ENCODE measurements around the gene DLX4.

The DLX4 gene

GRCh38 chr17:49971199-49971847 is 2.3 kb downstream of the DLX4 start:
- DNase-seq (ENCODE audit: insufficient read length) (no peak), FAIRE-seq (no peak)
- no peak for TF ChIP-seq TAF1 (IDR thresholded peaks at IDR 0.05; ENCODE audit: borderline replicate concordance, low read depth, low read length)
- no peak for TF ChIP-seq POLR2A (IDR thresholded peaks at IDR 0.05; ENCODE audit: low read depth, low read length)
- no peak for TF ChIP-seq POLR2AphosphoS5 (IDR thresholded peaks at IDR 0.05; ENCODE audit: low read depth, low read length)

DNA sequence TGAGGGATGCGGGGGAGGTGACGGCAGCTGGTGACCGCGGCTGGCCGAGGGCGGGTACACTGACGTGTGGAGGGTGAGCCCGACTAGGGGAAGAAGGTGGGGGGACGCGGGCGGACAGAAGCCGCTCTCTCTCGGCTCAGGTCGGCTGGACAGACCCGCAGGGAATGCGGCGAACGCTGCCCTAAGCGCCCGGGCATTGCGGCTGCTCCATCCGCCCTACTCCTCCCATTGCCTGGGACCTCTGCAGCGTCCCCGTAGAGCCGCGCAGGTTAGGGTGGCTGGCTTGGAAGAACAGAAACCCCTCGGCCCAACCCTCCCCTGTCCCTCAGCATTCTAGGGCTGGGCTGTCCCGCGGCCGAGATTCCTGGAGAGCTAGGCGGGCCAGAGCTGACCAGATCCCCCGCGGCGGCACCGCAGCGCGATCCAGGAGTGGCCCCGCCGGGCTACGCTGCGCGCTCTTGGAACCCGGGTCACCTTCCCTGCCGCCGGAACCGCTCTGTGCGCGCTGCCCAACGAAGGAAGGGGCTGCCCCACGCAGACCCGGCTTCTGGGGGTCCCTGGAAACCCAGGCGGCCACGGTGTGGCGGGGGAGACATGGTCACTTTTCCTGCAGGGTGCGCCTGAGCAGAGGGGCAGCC is 3.0 kb downstream of the DLX4 start:
- no peak for FAIRE-seq
- no peak for TF ChIP-seq POLR2AphosphoS5 (IDR thresholded peaks at IDR 0.05; ENCODE audit: low read depth, low read length)
- TF ChIP-seq TAF1 (IDR thresholded peaks at IDR 0.05; ENCODE audit: borderline replicate concordance, low read depth, low read length): no peak
- no peak for TF ChIP-seq POLR2A (IDR thresholded peaks at IDR 0.05; ENCODE audit: low read depth, low read length)
- no peak for DNase-seq (ENCODE audit: insufficient read length)

DNA sequence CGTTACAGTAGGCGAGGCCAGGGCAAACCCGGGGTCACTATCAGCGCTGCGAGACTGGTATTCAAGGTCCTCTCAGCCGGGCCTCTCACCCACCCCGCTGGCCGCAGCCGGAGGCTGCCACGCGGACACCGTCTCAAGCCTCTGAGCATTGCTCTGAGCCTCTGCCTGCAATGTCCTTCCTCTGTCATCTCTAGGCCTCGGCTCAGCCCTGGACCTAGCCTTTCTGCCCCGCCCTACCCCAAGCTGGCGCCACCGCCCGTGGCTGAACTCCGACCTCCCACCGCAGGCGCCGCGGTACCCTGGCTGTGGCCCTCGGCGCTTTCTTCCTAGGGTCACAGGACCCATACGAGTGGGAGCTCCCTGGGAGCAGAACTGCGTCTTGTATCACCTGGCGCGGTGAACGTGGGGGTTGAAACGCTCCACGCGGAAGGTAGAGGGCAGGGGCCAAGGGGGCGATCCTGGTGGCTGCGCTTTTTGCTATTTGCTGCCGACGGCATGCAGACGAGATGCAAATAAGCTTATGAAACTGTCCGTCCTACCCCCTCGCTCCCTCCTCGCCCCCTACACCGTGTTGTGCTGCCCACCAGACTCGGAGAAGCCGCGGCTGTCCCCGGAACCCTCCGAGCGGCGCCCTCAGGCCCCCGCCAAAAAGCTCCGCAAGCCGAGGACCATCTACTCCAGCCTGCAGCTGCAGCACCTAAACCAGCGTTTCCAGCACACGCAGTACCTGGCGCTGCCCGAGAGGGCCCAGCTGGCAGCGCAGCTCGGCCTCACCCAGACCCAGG is 3.7 kb downstream of the DLX4 start:
- DNase-seq (ENCODE audit: insufficient read length) (no peak), FAIRE-seq (no peak)
- TF ChIP-seq POLR2A (IDR thresholded peaks at IDR 0.05; ENCODE audit: low read depth, low read length) (no peak), POLR2AphosphoS5 (IDR thresholded peaks at IDR 0.05; ENCODE audit: low read depth, low read length) (no peak), TAF1 (IDR thresholded peaks at IDR 0.05; ENCODE audit: borderline replicate concordance, low read depth, low read length) (no peak)

GRCh38 chr17:49973271-49973615 is 4.3 kb downstream of the DLX4 start:
- TF ChIP-seq TAF1 (IDR thresholded peaks at IDR 0.05; ENCODE audit: borderline replicate concordance, low read depth, low read length) (no peak), POLR2AphosphoS5 (IDR thresholded peaks at IDR 0.05; ENCODE audit: low read depth, low read length) (no peak), POLR2A (IDR thresholded peaks at IDR 0.05; ENCODE audit: low read depth, low read length) (no peak)
- DNase-seq (ENCODE audit: insufficient read length) (no peak), FAIRE-seq (no peak)

DNA sequence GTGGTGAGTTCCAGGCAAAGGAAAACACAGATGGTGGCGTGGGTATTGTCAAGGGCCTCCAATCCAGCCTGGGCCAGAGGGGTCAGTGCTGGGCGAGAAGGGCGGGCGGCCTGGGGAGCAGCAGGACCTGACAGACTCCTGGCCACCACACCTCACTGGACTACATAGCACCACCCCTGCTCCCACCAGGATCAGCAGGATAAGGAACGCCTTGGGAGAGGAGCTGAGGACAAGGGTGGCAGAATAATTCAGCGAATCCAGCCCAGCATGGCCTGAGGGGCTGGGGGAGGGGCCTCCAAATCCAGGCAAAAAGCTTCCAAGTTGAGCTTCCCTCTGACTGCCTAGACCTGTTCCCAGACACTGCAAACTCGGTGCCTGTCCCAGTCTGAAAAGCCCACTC is 6.5 kb downstream of the DLX4 start:
- no peak for TF ChIP-seq POLR2AphosphoS5 (IDR thresholded peaks at IDR 0.05; ENCODE audit: low read depth, low read length)
- no peak for TF ChIP-seq TAF1 (IDR thresholded peaks at IDR 0.05; ENCODE audit: borderline replicate concordance, low read depth, low read length)
- TF ChIP-seq POLR2A (IDR thresholded peaks at IDR 0.05; ENCODE audit: low read depth, low read length): no peak
- DNase-seq (ENCODE audit: insufficient read length) (no peak), FAIRE-seq (no peak)

DNA sequence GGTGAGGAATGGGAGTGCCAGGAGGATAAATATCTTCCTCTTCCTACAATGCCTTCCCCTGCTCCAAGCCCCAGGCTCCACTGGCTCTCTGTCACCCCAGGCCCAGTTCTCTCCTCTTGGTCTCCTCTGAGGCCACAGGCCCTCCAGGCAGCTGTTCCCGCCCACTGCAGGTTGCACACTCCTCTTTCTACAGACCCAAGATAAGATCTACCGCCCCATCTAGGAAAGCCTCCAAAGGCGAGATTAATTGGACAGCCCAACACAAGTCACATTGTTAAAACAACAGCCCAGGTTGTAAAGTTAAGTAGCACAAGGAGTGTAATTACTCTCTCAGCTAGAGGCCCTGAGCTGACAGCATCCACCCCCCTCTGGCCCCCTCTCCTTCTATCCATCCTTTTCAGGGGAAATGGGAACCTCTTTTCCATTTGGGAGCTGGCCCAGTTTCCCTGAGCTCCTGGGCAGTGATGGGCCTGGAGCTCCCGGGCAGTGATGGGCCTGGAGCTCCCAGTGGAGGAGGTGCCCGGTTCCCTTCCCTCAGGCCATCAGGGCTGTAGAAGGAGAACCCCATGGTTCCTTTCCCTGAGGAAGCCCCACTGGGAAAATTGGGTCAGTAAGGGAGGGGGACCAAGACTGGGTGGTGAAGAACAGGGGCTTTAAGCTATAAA is 7.3 kb downstream of the DLX4 start:
- TF ChIP-seq TAF1 (IDR thresholded peaks at IDR 0.05; ENCODE audit: borderline replicate concordance, low read depth, low read length): no peak
- no peak for TF ChIP-seq POLR2A (IDR thresholded peaks at IDR 0.05; ENCODE audit: low read depth, low read length)
- no peak for TF ChIP-seq POLR2AphosphoS5 (IDR thresholded peaks at IDR 0.05; ENCODE audit: low read depth, low read length)
- FAIRE-seq: no peak
- DNase-seq (ENCODE audit: insufficient read length): no peak

DNA sequence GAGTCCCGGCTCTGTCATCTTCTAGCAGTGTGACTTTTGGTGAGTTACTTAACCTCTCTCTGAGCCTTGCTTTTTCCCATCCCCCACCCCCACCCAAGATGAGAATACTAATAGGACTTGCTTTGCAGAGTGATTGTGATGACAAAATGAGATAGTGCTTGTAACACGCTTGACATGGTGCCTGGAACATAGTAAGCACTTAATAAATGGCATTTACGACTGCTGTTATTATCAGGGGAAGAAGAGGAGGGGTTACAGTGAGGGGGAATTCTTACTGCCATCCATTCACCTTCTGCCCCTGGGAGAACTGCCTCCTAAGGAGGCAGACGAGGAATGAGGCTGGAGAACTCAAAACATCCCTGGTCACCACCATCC is 7.8 kb downstream of the DLX4 start:
- FAIRE-seq (no peak), DNase-seq (ENCODE audit: insufficient read length) (no peak)
- TF ChIP-seq POLR2A (IDR thresholded peaks at IDR 0.05; ENCODE audit: low read depth, low read length): no peak
- no peak for TF ChIP-seq TAF1 (IDR thresholded peaks at IDR 0.05; ENCODE audit: borderline replicate concordance, low read depth, low read length)
- TF ChIP-seq POLR2AphosphoS5 (IDR thresholded peaks at IDR 0.05; ENCODE audit: low read depth, low read length): no peak

- DNase-seq (ENCODE audit: insufficient read length): no peak
- no peak for FAIRE-seq
- TF ChIP-seq POLR2AphosphoS5 (IDR thresholded peaks at IDR 0.05; ENCODE audit: low read depth, low read length) (no peak), TAF1 (IDR thresholded peaks at IDR 0.05; ENCODE audit: borderline replicate concordance, low read depth, low read length) (no peak), POLR2A (IDR thresholded peaks at IDR 0.05; ENCODE audit: low read depth, low read length) (no peak)
Observed at GRCh38 chr17:49977463-49978389, 8.7 kb downstream of the DLX4 start.

- TF ChIP-seq TAF1 (IDR thresholded peaks at IDR 0.05; ENCODE audit: borderline replicate concordance, low read depth, low read length): no peak
- no peak for TF ChIP-seq POLR2A (IDR thresholded peaks at IDR 0.05; ENCODE audit: low read depth, low read length)
- no peak for TF ChIP-seq POLR2AphosphoS5 (IDR thresholded peaks at IDR 0.05; ENCODE audit: low read depth, low read length)
- FAIRE-seq (no peak), DNase-seq (ENCODE audit: insufficient read length) (no peak)
Observed at GRCh38 chr17:49978501-49978900, 9.5 kb downstream of the DLX4 start.

GRCh38 chr17:49979748-49980479 is 10.9 kb downstream of the DLX4 start:
- FAIRE-seq (no peak), DNase-seq (ENCODE audit: insufficient read length) (no peak)
- TF ChIP-seq TAF1 (IDR thresholded peaks at IDR 0.05; ENCODE audit: borderline replicate concordance, low read depth, low read length) (no peak), POLR2A (IDR thresholded peaks at IDR 0.05; ENCODE audit: low read depth, low read length) (no peak), POLR2AphosphoS5 (IDR thresholded peaks at IDR 0.05; ENCODE audit: low read depth, low read length) (no peak)
